ENCODE results near the gene TBCD.

The TBCD gene

GRCh38 chr17:82899941-82900340, 148.1 kb downstream of the TBCD start:
- Histone ChIP-seq H3K36me3 (replicated peaks; ENCODE audit: insufficient read depth, low read length) (no peaks in the 10 kb centered on the region), H3K27me3 (replicated peaks; ENCODE audit: insufficient read depth, low read length) (no peaks in the 10 kb centered on the region), H3K27ac (ENCODE audit: low read length) (no peak overlapping the region), H3K9ac (ENCODE audit: low read length) (no peak overlapping the region), H3K9me3 (replicated peaks; ENCODE audit: insufficient read depth, low read length) (no peaks in the 10 kb centered on the region), H3K9me2 (replicated peaks; ENCODE audit: insufficient read depth, low read length) (no peaks in the 10 kb centered on the region), H4K20me1 (ENCODE audit: insufficient read depth, low read length) (no peaks in the 10 kb centered on the region), H3F3A (ENCODE audit: insufficient read depth, low read length) (no peaks in the 10 kb centered on the region), H3K4me2 (ENCODE audit: low read depth, low read length) (no peak overlapping the region), H2AFZ (ENCODE audit: low read length) (no peak overlapping the region), H3K4me3 (ENCODE audit: low read length) (no peak overlapping the region), H3K79me2 (ENCODE audit: low read length) (no peaks in the 10 kb centered on the region), H3K4me1 (ENCODE audit: low read length) (no peaks in the 10 kb centered on the region)
- DNase-seq, result no peak
- TF ChIP-seq EZH2phosphoT487 (IDR thresholded peaks at IDR 0.05; ENCODE audit: low read length) (no peak), EZH2 (optimal IDR thresholded peaks at IDR 0.05; ENCODE audit: low read depth, low read length) (no peak), CTCF (IDR thresholded peaks at IDR 0.05; ENCODE audit: low read length) (no peak)

- Histone ChIP-seq H3F3A (ENCODE audit: insufficient read depth, low read length) (no peaks in the 10 kb centered on the region), H3K9ac (ENCODE audit: low read length) (no peak overlapping the region), H3K4me1 (ENCODE audit: low read length) (no peaks in the 10 kb centered on the region), H3K4me3 (ENCODE audit: low read length) (no peak overlapping the region), H2AFZ (ENCODE audit: low read length) (no peak overlapping the region), H3K27me3 (replicated peaks; ENCODE audit: insufficient read depth, low read length) (no peaks in the 10 kb centered on the region), H3K4me2 (ENCODE audit: low read depth, low read length) (no peak overlapping the region), H3K9me3 (replicated peaks; ENCODE audit: insufficient read depth, low read length) (no peaks in the 10 kb centered on the region), H3K27ac (ENCODE audit: low read length) (no peak overlapping the region), H3K9me2 (replicated peaks; ENCODE audit: insufficient read depth, low read length) (no peaks in the 10 kb centered on the region), H3K36me3 (replicated peaks; ENCODE audit: insufficient read depth, low read length) (no peaks in the 10 kb centered on the region), H4K20me1 (ENCODE audit: insufficient read depth, low read length) (no peaks in the 10 kb centered on the region), H3K79me2 (ENCODE audit: low read length) (no peaks in the 10 kb centered on the region)
- TF ChIP-seq CTCF (IDR thresholded peaks at IDR 0.05; ENCODE audit: low read length) (no peak), EZH2 (optimal IDR thresholded peaks at IDR 0.05; ENCODE audit: low read depth, low read length) (no peak), EZH2phosphoT487 (IDR thresholded peaks at IDR 0.05; ENCODE audit: low read length) (no peak)
- DNase-seq, result no peak
These were observed 148.9 kb downstream of the TBCD start for GRCh38 chr17:82900741-82901140.

- no peak overlapping the region for H3K4me3 ChIP-seq (ENCODE audit: low read length)
- TF ChIP-seq EZH2 (optimal IDR thresholded peaks at IDR 0.05; ENCODE audit: low read depth, low read length) (no peak), CTCF (IDR thresholded peaks at IDR 0.05; ENCODE audit: low read length) (no peak), EZH2phosphoT487 (IDR thresholded peaks at IDR 0.05; ENCODE audit: low read length) (no peak)
- no peaks in the 10 kb centered on the region for H4K20me1 ChIP-seq (ENCODE audit: insufficient read depth, low read length)
- no peak for DNase-seq
- H3K9me3 ChIP-seq (replicated peaks; ENCODE audit: insufficient read depth, low read length), result no peaks in the 10 kb centered on the region
- no peaks in the 10 kb centered on the region for H3K27me3 ChIP-seq (replicated peaks; ENCODE audit: insufficient read depth, low read length)
- no peaks in the 10 kb centered on the region for H3K9me2 ChIP-seq (replicated peaks; ENCODE audit: insufficient read depth, low read length)
- no peak overlapping the region for H3K4me2 ChIP-seq (ENCODE audit: low read depth, low read length)
- no peak overlapping the region for H3K27ac ChIP-seq (ENCODE audit: low read length)
- no peaks in the 10 kb centered on the region for H3K4me1 ChIP-seq (ENCODE audit: low read length)
- no peak overlapping the region for H2AFZ ChIP-seq (ENCODE audit: low read length)
- no peaks in the 10 kb centered on the region for H3F3A ChIP-seq (ENCODE audit: insufficient read depth, low read length)
- H3K9ac ChIP-seq (ENCODE audit: low read length), result no peak overlapping the region
- H3K79me2 ChIP-seq (ENCODE audit: low read length), result no peaks in the 10 kb centered on the region
- no peaks in the 10 kb centered on the region for H3K36me3 ChIP-seq (replicated peaks; ENCODE audit: insufficient read depth, low read length)
These were observed 149.5 kb downstream of the TBCD start for GRCh38 chr17:82901356-82901755.
